Effector CD8-positive, alpha-beta T cell (primary cell): ENCODE measurements around the gene ARL6IP6.
"Not testable (repeated sequence)": the region's sequence is repeated elsewhere in the genome, so short reads cannot be mapped to it uniquely, and the experiment has no call there.

Experiments used
- DNase-seq: peaks from one replicate; lab custom pipeline; 2025; lab: John Stamatoyannopoulos, UW

The ARL6IP6 gene

GRCh38 chr2:152722639-152723038 is 4.2 kb downstream of the ARL6IP6 start:
- DNase-seq: not testable (repeated sequence)

- no peak for DNase-seq
Measured at GRCh38 chr2:152723918-152724317, 5.5 kb downstream of the ARL6IP6 start.

GRCh38 chr2:152729844-152730243 is 11.4 kb downstream of the ARL6IP6 start:
- no peak for DNase-seq

- DNase-seq: peak; percentile 5
Measured at GRCh38 chr2:152730591-152731333, 12.3 kb downstream of the ARL6IP6 start.

GRCh38 chr2:152737509-152737908 is 19.1 kb downstream of the ARL6IP6 start:
- DNase-seq: not testable (repeated sequence)

GRCh38 chr2:152738438-152738837 is 20.0 kb downstream of the ARL6IP6 start:
- no peak for DNase-seq

GRCh38 chr2:152739705-152740104 is 21.3 kb downstream of the ARL6IP6 start:
- DNase-seq: not testable (repeated sequence)

- no peak for DNase-seq
Measured at GRCh38 chr2:152740743-152741328, 22.4 kb downstream of the ARL6IP6 start.

- DNase-seq: no peak
Measured at GRCh38 chr2:152743002-152743401, 24.6 kb downstream of the ARL6IP6 start.

GRCh38 chr2:152747751-152748150 is 29.3 kb downstream of the ARL6IP6 start:
- not testable (repeated sequence) for DNase-seq

- DNase-seq: no peak
Measured at GRCh38 chr2:152755029-152755428, 36.6 kb downstream of the ARL6IP6 start.

GRCh38 chr2:152759290-152760072 is 41.1 kb downstream of the ARL6IP6 start:
- DNase-seq: no peak

- no peak for DNase-seq
Measured at GRCh38 chr2:152761214-152761613, 42.8 kb downstream of the ARL6IP6 start.

GRCh38 chr2:152762202-152762601 is 43.8 kb downstream of the ARL6IP6 start:
- DNase-seq: no peak

- DNase-seq: not testable (repeated sequence)
Measured at GRCh38 chr2:152763208-152763607, 44.8 kb downstream of the ARL6IP6 start.

GRCh38 chr2:152763651-152764050 is 45.2 kb downstream of the ARL6IP6 start:
- no peak for DNase-seq

GRCh38 chr2:152766928-152767327 is 48.5 kb downstream of the ARL6IP6 start:
- no peak for DNase-seq

GRCh38 chr2:152781175-152781574 is 62.8 kb downstream of the ARL6IP6 start:
- no peak for DNase-seq

- no peak for DNase-seq
Measured at GRCh38 chr2:152782171-152782570, 63.8 kb downstream of the ARL6IP6 start.

- DNase-seq: no peak
Measured at GRCh38 chr2:152790883-152791282, 72.5 kb downstream of the ARL6IP6 start.

GRCh38 chr2:152791979-152792378 is 73.6 kb downstream of the ARL6IP6 start:
- DNase-seq: no peak

GRCh38 chr2:152792974-152793373 is 74.6 kb downstream of the ARL6IP6 start:
- DNase-seq: no peak

GRCh38 chr2:152796941-152797340 is 78.5 kb downstream of the ARL6IP6 start:
- DNase-seq: no peak
